ENCODE results near the gene NDUFAF7. TPM values are rescaled to one million over a fixed set of nuclear protein-coding genes. Genes with fewer than 3 reads are reported as not detected.
A peak's percentile ranks its signal among the peaks of the same experiment; 100 is the strongest.

The NDUFAF7 gene, protein sequence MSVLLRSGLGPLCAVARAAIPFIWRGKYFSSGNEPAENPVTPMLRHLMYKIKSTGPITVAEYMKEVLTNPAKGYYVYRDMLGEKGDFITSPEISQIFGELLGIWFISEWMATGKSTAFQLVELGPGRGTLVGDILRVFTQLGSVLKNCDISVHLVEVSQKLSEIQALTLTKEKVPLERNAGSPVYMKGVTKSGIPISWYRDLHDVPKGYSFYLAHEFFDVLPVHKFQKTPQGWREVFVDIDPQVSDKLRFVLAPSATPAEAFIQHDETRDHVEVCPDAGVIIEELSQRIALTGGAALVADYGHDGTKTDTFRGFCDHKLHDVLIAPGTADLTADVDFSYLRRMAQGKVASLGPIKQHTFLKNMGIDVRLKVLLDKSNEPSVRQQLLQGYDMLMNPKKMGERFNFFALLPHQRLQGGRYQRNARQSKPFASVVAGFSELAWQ
- 6.3 TPM for total RNA-seq

- peak within 1 kb of the TSS; percentile 87 to 97 (median 88) for H3K4me3 ChIP-seq (ENCODE audit: low read length in 3 of 3)
- peak within 1 kb of the TSS; percentile 95 for H3K27ac ChIP-seq (ENCODE audit: low read depth, low read length)
- H3K27me3 ChIP-seq (ENCODE audit: control insufficient read depth in 3 of 3, insufficient read depth in 3 of 3, low read length in 3 of 3) = no peaks in the 10 kb centered on the region
- H3K36me3 ChIP-seq (ENCODE audit: control insufficient read depth in 3 of 3, insufficient read depth in 3 of 3, low read length in 3 of 3) = peaks cover 11 to 17% (median 16%) of the 10 kb centered on the region in 3 donors
- H3K9ac ChIP-seq (ENCODE audit: low read depth in 1 of 3, low read length in 3 of 3) = peak within 1 kb of the TSS; percentile 96 to 97 (median 97)
- no peaks in the 10 kb centered on the region for H3K9me3 ChIP-seq (ENCODE audit: control insufficient read depth in 3 of 3, low read length in 3 of 3)
- H3K4me1 ChIP-seq (ENCODE audit: control insufficient read depth in 3 of 3, insufficient read depth in 3 of 3, low read length in 3 of 3) = peaks cover 20 to 29% (median 21%) of the 10 kb centered on the region in 3 donors
These were observed at the start of gene NDUFAF7, which contains the start of gene CEBPZ for GRCh38 chr2:37231241-37232130. NDUFAF7 (plus strand) TSS chr2:37231658; CDS start chr2:37231706, 48 bp downstream. CEBPZ (minus strand) TSS chr2:37231596; CDS start chr2:37231567, 29 bp downstream.

DNA sequence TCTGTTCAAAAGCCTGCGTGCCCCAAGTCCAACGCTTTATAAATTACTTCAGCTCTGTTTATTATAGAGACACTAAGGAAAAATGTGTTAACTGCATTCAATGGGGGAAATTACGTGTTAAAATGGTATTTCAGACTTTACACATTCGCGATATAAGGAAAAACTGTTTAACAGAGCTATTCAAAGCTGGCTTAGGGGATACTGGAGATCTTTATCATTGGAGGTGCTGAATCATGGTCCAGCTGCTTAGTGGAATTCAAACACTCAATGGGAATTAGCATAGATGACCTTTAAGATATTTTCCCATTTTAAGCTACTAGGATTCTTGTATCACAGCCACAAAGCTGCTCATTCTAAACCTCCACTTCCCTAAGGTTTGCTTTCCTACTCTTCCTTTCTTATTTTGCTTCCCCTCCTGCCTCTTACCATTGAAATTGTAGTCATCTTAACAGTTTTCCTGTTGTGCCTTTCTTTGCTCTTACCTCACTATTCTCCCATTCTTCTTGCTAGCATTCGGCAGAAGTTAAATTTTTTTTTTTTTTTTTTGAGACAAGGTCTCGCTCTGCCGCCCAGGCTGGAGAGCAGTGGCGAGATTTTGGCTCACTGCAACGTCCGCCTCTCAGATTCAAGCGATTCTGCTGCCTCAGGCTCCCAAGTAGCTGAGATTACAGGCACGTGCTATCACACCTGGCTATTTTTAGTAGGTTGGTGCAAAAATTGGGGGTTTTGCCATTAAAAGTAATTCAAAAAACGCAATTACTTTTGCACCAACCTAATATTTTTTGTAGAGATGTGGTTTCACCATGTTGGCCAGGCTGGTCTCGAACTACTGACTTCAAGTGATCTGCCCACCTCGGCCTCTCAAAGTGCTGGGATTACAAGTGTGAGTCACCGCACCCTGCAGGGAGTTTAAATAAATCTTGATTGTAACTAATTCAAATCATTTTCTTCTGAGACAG is 49.5 kb upstream of the NDUFAF7 start:
- Histone ChIP-seq H3K9me3 (ENCODE audit: control insufficient read depth in 3 of 3, low read length in 3 of 3) (no peaks in the 10 kb centered on the region), H3K9ac (ENCODE audit: low read depth in 1 of 3, low read length in 3 of 3) (no peak overlapping the region), H3K27me3 (ENCODE audit: control insufficient read depth in 3 of 3, insufficient read depth in 3 of 3, low read length in 3 of 3) (peaks cover 0 to 6% (median 4%) of the 10 kb centered on the region in 3 donors), H3K27ac (ENCODE audit: low read depth, low read length) (no peak overlapping the region), H3K4me1 (ENCODE audit: control insufficient read depth in 3 of 3, insufficient read depth in 3 of 3, low read length in 3 of 3) (no peaks in the 10 kb centered on the region), H3K4me3 (ENCODE audit: low read length in 3 of 3) (no peak overlapping the region), H3K36me3 (ENCODE audit: control insufficient read depth in 3 of 3, insufficient read depth in 3 of 3, low read length in 3 of 3) (no peaks in the 10 kb centered on the region)

DNA sequence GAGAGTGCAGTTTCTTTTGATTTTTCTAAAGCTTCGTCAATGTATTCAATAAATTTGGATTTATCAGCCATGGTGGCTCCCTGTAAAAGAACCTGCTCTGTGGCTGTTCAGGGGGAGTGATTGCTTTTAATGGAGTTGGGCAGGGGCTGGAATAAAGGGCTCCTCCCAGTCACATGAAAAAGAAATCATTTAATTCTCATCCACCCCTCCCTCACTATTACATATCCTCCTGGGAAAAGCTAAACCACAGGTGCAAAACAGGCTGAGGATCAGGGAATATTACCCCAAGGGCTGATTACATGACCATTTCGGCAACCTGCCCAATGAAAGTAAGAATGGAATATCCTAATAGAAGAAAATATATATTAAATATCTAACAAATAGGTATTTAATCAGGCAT is 42.9 kb upstream of the NDUFAF7 start, which contains the start of gene SULT6B1:
Gene SULT6B1 (minus strand): TSS at position 101 of the 400 bp plus-strand sequence. CDS start 30 bp downstream, at position 71.
- Histone ChIP-seq H3K36me3 (ENCODE audit: control insufficient read depth in 3 of 3, insufficient read depth in 3 of 3, low read length in 3 of 3) (no peaks in the 10 kb centered on the region), H3K4me3 (ENCODE audit: low read length in 3 of 3) (no peak within 1 kb of the TSS), H3K9me3 (ENCODE audit: control insufficient read depth in 3 of 3, low read length in 3 of 3) (no peaks in the 10 kb centered on the region), H3K27ac (ENCODE audit: low read depth, low read length) (no peak within 1 kb of the TSS), H3K4me1 (ENCODE audit: control insufficient read depth in 3 of 3, insufficient read depth in 3 of 3, low read length in 3 of 3) (no peaks in the 10 kb centered on the region), H3K27me3 (ENCODE audit: control insufficient read depth in 3 of 3, insufficient read depth in 3 of 3, low read length in 3 of 3) (peaks cover 0 to 6% (median 4%) of the 10 kb centered on the region in 3 donors), H3K9ac (ENCODE audit: low read depth in 1 of 3, low read length in 3 of 3) (no peak within 1 kb of the TSS)

DNA sequence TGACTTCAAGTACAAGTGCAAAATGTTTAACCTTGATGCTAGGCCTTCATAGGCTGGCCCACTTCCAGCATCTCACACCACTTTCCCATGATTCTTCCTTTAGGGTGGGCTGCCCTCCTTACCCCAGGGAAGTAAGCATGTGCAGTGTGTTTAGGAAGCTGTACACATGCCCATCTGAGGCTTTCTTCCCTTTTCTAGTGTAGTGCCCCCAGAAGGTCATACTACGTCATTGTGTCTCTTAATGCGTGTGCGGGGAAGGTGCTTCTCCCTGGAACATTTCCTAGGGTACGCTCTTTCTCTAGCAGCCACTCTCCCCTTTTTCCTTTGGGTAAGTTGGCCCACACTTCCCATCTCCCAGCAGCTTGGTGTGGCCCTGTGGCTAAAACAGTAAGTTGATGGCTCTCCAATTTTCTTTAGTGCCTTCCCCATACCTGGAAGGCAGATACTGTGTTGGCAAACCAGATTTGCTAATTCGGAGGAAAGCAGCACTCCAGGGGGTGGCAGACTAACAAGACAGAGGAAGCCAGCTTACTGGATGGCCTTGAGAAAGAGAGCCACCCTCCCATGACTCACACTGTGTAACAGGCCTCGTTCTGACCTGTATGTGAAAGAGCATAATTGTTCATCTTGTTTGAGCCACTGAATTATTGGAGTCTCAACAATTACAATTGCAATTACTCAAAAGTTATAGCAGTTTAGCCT is 41.9 kb upstream of the NDUFAF7 start:
- Histone ChIP-seq H3K27ac (ENCODE audit: low read depth, low read length) (no peak overlapping the region), H3K27me3 (ENCODE audit: control insufficient read depth in 3 of 3, insufficient read depth in 3 of 3, low read length in 3 of 3) (peaks cover 0 to 6% (median 4%) of the 10 kb centered on the region in 3 donors), H3K4me3 (ENCODE audit: low read length in 3 of 3) (no peak overlapping the region), H3K9me3 (ENCODE audit: control insufficient read depth in 3 of 3, low read length in 3 of 3) (no peaks in the 10 kb centered on the region), H3K36me3 (ENCODE audit: control insufficient read depth in 3 of 3, insufficient read depth in 3 of 3, low read length in 3 of 3) (no peaks in the 10 kb centered on the region), H3K4me1 (ENCODE audit: control insufficient read depth in 3 of 3, insufficient read depth in 3 of 3, low read length in 3 of 3) (no peaks in the 10 kb centered on the region), H3K9ac (ENCODE audit: low read depth in 1 of 3, low read length in 3 of 3) (no peak overlapping the region)

DNA sequence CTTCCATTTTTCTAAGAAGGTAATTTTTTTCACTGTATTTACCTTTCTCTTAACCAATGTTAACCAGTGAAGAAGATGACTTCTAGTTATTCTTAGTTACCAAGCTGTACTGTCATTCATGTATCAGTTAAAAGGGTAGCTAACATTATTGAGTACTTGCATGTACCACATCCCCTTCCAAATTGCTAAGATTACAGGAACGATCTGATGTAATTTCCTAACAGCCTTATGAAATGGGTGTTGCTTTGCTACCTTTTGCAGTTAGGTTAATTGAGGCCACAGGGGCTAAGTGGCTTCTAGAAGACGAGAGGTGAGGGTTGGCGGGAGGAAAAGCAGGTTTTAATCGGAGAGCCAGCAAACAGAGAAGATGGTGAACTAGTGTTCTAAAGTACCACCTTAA is 41.2 kb upstream of the NDUFAF7 start:
- Histone ChIP-seq H3K27me3 (ENCODE audit: control insufficient read depth in 3 of 3, insufficient read depth in 3 of 3, low read length in 3 of 3) (peaks cover 0 to 6% (median 4%) of the 10 kb centered on the region in 3 donors), H3K9me3 (ENCODE audit: control insufficient read depth in 3 of 3, low read length in 3 of 3) (no peaks in the 10 kb centered on the region), H3K4me1 (ENCODE audit: control insufficient read depth in 3 of 3, insufficient read depth in 3 of 3, low read length in 3 of 3) (no peaks in the 10 kb centered on the region), H3K27ac (ENCODE audit: low read depth, low read length) (no peak overlapping the region), H3K4me3 (ENCODE audit: low read length in 3 of 3) (no peak overlapping the region), H3K36me3 (ENCODE audit: control insufficient read depth in 3 of 3, insufficient read depth in 3 of 3, low read length in 3 of 3) (no peaks in the 10 kb centered on the region), H3K9ac (ENCODE audit: low read depth in 1 of 3, low read length in 3 of 3) (no peak overlapping the region)

DNA sequence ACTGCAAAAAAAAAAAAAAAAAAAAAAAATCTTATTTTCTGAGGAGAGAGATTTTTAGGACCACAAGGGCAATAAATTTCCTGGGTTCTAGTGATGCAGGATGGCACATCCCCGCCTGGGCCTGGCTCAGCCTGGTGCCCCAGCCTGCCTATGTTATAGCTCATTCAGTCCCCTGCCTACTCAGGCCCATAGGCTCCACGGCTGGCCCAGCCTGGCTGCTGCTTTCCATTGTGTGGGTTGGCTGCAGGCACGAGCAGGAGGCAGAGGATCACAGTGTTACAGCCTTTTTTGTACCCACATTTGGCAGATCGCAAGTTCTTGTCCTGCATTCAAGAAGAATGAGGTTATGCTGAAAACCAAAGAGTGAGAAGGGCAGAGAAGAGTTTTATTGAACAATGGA is 40.2 kb upstream of the NDUFAF7 start:
- H3K4me3 ChIP-seq (ENCODE audit: low read length in 3 of 3) = no peak overlapping the region
- H3K36me3 ChIP-seq (ENCODE audit: control insufficient read depth in 3 of 3, insufficient read depth in 3 of 3, low read length in 3 of 3) = no peaks in the 10 kb centered on the region
- H3K27me3 ChIP-seq (ENCODE audit: control insufficient read depth in 3 of 3, insufficient read depth in 3 of 3, low read length in 3 of 3) = peaks cover 0 to under 1% (median under 1%) of the 10 kb centered on the region in 3 donors
- H3K27ac ChIP-seq (ENCODE audit: low read depth, low read length) = no peak overlapping the region
- H3K9ac ChIP-seq (ENCODE audit: low read depth in 1 of 3, low read length in 3 of 3) = no peak overlapping the region
- H3K4me1 ChIP-seq (ENCODE audit: control insufficient read depth in 3 of 3, insufficient read depth in 3 of 3, low read length in 3 of 3) = peaks cover 0 to 5% (median 0%) of the 10 kb centered on the region in 3 donors
- no peaks in the 10 kb centered on the region for H3K9me3 ChIP-seq (ENCODE audit: control insufficient read depth in 3 of 3, low read length in 3 of 3)

DNA sequence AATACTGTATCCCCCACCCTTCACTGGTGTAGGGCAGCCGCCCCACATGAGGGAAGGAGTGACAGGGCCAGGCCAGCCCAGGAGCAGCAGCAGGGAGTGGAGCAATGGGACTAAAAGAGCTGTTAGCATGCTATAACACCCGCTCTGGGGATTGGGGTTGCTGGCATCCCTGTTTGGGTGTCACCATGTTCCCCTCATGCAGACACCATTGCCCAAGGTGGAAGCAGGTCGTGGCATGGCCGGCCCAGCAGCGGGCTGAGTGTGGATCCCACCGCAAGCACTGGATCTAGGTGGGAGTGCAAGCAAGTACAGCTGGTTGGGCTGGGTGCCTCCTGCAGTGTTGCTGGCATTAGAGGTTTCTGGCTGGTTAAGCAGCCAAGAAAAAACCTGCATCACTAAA is 39.7 kb upstream of the NDUFAF7 start:
- H3K27me3 ChIP-seq (ENCODE audit: control insufficient read depth in 3 of 3, insufficient read depth in 3 of 3, low read length in 3 of 3) = no peaks in the 10 kb centered on the region
- H3K9ac ChIP-seq (ENCODE audit: low read depth in 1 of 3, low read length in 3 of 3) = no peak overlapping the region
- H3K4me3 ChIP-seq (ENCODE audit: low read length in 3 of 3) = no peak overlapping the region
- peaks cover 0 to 6% (median 0%) of the 10 kb centered on the region in 3 donors for H3K4me1 ChIP-seq (ENCODE audit: control insufficient read depth in 3 of 3, insufficient read depth in 3 of 3, low read length in 3 of 3)
- no peak overlapping the region for H3K27ac ChIP-seq (ENCODE audit: low read depth, low read length)
- H3K9me3 ChIP-seq (ENCODE audit: control insufficient read depth in 3 of 3, low read length in 3 of 3) = no peaks in the 10 kb centered on the region
- H3K36me3 ChIP-seq (ENCODE audit: control insufficient read depth in 3 of 3, insufficient read depth in 3 of 3, low read length in 3 of 3) = no peaks in the 10 kb centered on the region

- Histone ChIP-seq H3K36me3 (ENCODE audit: control insufficient read depth in 3 of 3, insufficient read depth in 3 of 3, low read length in 3 of 3) (no peaks in the 10 kb centered on the region), H3K27ac (ENCODE audit: low read depth, low read length) (no peak overlapping the region), H3K27me3 (ENCODE audit: control insufficient read depth in 3 of 3, insufficient read depth in 3 of 3, low read length in 3 of 3) (no peaks in the 10 kb centered on the region), H3K4me1 (ENCODE audit: control insufficient read depth in 3 of 3, insufficient read depth in 3 of 3, low read length in 3 of 3) (peaks cover 7 to 12% (median 7%) of the 10 kb centered on the region in 3 donors), H3K9me3 (ENCODE audit: control insufficient read depth in 3 of 3, low read length in 3 of 3) (no peaks in the 10 kb centered on the region), H3K9ac (ENCODE audit: low read depth in 1 of 3, low read length in 3 of 3) (no peak overlapping the region), H3K4me3 (ENCODE audit: low read length in 3 of 3) (no peak overlapping the region)
These were observed 38.9 kb upstream of the NDUFAF7 start for GRCh38 chr2:37192551-37192950.
